GM19468 (cell line): Measurements from ENCODE around the gene IL22RA2.
"Not testable (repeated sequence)": the region's sequence is repeated elsewhere in the genome, so short reads cannot be mapped to it uniquely, and the experiment has no call there.

Experiments
- ATAC-seq: cut with Tn5 transposase; IDR thresholded peaks from one replicate; pipeline ENCODE4 v1.9.1; 2021; ENCODE audit warnings: mild to moderate bottlenecking, moderate library complexity, moderate number of reproducible peaks; ENCODE audit not compliant: unreplicated experiment; ENCODE audit errors: extremely low read depth

IL22RA2 gene, protein sequence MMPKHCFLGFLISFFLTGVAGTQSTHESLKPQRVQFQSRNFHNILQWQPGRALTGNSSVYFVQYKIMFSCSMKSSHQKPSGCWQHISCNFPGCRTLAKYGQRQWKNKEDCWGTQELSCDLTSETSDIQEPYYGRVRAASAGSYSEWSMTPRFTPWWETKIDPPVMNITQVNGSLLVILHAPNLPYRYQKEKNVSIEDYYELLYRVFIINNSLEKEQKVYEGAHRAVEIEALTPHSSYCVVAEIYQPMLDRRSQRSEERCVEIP

DNA sequence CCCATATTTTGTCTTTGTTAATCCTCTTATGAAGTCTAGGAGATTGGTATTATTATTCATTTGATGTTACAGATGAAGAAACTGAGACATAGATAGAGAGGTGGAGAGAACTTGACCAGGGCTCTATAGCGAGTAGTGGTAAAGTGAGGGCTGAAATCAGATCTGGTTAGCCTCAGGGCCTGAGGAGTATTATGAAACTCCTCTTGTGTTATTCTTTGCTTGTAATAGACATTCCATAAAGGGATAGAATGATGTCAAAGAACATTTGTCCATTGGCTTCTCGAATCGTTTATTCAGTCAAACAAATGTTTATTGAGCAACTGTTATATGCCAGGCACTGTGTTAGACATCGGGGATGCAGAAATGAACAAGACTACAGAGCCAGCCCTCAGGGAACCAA is at the start of gene IL22RA2:
TSS of gene IL22RA2 (minus strand) at position 144 of the 400 bp plus-strand sequence. CDS start 11,895 bp downstream, outside the sequence.
- no peak for ATAC-seq

- ATAC-seq: no peak
Measured at GRCh38 chr6:137222381-137222780, 48.9 kb upstream of the IL22RA2 start.

DNA sequence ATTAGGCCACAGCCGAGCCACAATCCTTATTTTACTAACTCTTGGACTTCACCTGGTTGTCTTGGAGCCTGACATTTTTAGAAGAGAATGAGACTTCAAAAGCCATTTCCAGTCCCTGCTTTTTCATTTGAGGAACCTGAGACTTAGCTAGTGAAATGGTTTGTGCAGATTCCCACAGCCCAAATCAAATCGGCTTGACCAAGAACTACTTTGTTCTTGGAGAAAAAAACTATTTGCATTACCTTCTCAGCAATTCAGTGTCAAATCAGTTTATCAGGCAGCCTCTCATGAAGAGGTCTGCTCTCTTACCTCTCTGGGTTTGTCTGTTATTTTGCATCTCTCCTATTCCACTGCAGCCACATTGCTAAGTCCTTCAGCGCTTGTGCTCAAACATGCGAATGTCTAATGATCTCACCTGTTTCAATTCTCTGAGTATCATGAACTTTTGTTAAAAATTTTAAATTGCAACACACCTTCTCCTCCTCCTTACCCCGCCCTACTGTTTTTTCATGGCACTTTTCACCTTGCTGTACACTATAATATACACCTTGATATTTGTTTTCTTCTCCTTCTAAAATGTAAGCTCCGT is 46.3 kb upstream of the IL22RA2 start:
- no peak for ATAC-seq

DNA sequence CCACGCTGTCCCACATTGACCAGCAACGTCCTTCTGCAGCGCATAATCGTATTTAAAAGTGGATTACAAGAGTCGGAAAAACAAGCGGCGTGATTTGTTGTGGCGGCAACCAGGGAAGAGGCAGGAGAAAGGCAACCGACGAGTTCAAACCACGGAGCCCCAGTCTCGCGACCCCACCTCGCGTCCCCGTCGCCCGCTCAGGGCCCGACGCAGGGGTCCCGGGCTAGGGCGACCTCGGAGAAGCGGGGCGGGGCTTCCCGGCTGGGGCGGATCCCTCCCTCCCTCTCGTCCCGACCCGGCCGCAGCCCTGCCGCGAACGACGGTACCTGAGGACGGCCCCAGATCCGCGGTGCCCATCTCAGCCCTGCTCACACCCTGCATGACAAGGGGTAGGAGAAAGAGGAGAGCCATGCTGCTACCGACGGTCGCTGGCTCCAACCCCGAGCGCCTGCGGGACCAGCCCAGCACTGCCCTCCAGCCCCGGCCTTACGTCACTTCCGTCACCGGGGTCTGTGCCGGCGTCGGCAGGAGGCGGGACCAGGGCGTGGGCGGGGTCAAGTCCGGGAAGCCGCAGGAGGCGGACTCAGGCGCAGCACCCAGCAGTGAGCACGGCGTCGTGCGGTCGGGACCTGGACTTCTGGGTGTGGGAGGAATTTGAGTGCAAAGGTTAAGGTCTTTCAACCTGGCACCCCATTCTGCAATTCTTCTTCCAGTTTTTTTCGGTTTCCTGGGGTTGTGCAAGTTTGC is 45.6 kb upstream of the IL22RA2 start, which contains the start of gene IFNGR1:
TSS of gene IFNGR1 (minus strand) at position 469 of the 747 bp plus-strand sequence. CDS start at position 411, 58 bp downstream.
- peak; percentile 91 for ATAC-seq

DNA sequence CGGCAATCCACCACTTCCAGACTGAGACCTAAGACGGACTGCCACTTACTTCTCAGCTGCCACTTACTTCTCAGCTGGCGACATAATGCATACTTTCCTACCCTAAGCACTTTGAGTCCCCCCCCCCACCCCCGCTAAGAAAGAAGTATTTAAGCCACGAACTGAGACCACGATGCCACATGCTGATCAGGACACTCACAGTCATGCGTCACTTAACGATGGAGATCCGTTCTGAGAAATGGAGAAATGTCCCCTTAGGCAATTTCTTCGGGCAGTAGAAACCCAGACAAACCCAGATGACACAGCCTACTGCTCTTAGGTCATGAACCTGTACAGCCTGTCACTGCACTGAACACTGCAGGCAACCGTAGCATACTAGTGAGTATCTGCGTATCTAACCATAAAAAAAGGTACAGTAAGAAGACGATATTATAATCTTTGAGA is 45.1 kb upstream of the IL22RA2 start:
- ATAC-seq: no peak

DNA sequence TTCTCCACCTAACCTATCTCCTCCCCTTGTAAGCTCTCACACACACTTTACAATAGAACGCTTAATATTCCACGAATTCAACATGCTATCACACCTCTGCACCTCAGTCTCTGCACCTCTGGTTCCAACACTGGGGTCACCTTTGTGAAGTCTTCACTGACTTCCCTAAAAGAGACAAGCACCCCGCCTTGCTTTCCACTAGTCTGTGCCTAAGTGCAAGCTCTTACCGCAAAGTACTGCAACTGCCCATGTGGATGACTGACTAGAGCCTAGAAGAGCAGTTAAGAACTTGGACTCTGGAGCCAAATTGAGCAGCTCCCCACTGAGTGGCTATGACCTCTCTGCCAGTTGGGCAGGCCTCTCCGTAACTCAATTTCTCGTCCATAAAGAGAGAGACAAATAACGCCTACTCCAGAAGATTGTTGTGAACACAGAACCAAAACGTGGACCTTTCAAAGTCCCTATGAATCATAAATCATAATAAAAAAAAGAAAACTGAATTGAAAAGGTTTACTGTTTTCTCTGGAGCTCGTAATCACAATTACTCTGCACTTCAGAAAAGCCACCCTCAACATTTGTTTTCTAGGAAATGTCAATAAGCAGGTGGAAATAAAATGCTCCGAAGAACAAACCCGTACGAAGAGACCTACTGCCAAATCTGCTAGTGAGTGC is 44.5 kb upstream of the IL22RA2 start:
- no peak for ATAC-seq

DNA sequence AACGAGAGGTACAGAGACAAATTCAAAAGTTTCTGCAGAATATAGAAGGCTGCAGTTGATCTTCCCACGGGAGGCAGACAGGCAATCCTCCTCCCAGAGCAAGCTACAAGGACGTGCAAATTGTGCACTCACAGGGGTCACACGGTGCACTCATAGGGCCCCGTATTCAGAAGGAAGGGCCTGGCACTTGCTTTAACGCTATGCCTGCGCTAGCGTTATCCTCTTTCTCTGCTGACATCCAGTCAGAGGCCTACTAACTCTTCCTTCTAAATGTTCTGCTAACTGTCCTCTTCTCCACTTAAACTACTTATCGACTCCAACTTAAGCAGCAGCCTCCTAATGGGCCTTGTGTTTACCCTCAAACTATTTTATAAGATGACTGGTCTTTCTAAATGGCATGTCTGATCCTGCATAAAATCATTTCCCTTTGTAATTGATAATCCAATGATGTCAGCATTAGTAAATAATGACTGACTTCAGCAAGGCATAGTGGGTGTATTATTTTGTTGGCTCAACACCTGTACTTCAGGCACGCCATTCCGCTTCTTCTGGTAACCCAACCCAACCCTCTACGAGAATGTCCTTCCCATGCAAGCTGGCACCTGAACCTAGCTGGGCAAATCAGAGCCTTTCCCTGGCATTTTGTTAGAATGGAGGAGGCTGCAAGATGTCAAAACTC is 43.6 kb upstream of the IL22RA2 start:
- no peak for ATAC-seq

DNA sequence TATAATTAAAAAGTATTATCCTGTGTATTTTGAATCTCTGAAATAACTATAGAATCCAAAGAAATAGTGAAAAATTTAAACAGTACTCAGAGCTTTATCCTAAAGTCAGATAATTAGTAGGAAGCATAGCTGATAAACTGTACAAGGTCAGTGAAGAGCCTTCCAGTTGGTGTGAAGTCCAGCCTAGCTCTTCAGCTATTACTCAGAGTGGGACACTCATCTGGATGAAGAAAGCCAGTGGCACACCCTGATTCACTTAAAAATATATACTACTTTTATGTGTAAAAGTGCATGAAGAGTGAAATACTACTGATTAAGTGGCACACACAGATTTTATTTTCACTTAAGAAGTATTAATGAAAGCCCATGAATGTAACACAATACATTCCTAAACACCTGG is 42.7 kb upstream of the IL22RA2 start:
- ATAC-seq: no peak

- not testable (repeated sequence) for ATAC-seq
Measured at GRCh38 chr6:137215630-137216029, 42.2 kb upstream of the IL22RA2 start.

- no peak for ATAC-seq
Measured at GRCh38 chr6:137214931-137215330, 41.5 kb upstream of the IL22RA2 start.

DNA sequence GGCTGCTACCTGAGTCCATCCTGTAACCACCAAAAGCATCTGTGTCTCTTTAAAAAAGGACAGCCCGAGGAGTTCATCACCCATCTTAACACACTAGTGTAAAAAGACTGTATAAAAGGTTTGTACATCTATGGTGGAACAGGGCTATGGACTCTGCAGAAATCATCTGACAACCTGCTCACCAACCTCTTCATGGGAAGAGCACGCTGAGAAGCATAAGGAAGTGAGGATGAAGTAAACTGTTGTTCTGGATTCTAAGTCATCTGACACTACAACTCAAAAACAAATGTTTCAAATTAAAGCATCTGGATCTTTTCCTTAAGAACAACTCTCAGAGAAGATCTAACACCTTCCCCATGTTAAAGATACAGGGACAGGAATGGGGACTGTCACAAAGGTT is 40.4 kb upstream of the IL22RA2 start:
- no peak for ATAC-seq

GRCh38 chr6:137213331-137213740 is 39.9 kb upstream of the IL22RA2 start:
- no peak for ATAC-seq

DNA sequence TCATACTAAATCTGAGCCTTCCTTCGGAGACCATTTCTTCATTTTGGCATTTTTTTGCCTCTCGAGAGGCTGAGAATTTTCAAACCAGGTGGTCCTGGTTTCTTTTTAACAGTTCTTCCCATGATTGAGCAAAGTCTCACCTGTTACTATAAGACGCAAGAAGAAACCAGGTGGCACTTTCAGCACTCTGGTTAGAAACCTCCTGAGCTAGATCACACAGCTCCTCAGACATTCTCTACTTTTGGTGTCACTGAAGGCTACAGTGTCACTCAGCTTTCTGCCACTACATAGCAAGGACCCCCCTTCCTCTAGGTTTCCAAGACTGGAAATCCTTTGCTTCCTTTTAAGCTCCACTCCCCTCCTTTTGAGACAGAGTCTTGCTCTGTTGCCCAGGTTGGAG is 38.5 kb upstream of the IL22RA2 start:
- ATAC-seq: no peak

DNA sequence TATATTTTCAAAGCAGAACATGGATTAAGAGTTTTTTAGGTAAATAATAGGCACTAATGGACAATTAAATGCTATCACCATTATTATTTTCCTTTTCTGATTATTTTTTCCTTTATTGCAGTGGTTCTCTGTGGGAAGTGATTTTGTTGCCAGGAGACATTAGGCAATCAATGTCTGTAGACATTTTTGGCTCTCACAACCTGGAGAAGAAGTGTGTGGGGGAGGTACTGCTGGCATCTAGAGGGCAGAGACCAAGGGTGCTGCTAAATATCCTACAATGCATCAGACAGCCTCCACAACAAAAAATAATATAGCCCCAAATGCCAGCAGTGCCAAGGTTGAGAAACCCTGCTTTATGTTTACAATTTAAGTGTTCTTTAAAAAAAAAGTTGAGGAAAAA is 37.5 kb upstream of the IL22RA2 start:
- no peak for ATAC-seq

DNA sequence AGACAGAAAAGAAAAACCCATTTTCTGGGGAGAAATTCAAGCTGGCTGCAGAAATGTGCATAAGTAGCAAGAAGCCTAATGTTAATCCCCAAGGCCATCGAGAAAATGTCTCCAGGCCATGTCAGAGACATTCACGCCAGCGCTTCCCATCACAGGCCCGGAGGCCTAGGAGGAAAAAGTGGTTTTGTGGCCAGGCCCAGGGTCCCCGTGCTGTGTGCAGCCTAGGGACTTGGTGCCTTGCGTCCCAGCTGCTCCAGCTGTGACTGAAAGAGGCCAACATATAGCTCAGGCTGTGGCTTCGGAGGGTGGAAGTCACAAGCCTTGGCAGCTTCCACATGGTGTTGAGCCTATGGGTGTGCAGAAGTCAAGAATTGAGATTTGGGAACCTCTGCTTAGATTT is 34.8 kb upstream of the IL22RA2 start:
- ATAC-seq: no peak

- ATAC-seq: not testable (repeated sequence)
Measured at GRCh38 chr6:137207457-137207856, 34.0 kb upstream of the IL22RA2 start.

DNA sequence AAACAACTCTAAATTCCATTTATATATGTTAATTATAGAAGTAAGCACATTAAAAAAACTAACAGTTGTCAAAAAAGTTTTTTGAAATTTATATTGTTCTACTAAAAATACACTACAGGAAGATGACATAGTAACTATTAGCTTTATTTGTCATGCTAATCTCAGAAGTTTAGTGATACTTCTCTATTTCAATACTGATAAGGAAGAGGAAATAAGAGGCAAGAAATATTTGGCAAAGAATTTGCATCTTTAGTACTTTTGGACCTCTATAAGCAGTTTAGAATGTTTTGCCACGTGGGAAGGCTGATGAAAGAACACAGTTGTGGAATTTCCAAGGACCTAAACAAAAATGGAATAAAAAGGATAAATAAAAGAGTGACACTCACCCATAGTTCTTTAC is 33.1 kb upstream of the IL22RA2 start:
- no peak for ATAC-seq

DNA sequence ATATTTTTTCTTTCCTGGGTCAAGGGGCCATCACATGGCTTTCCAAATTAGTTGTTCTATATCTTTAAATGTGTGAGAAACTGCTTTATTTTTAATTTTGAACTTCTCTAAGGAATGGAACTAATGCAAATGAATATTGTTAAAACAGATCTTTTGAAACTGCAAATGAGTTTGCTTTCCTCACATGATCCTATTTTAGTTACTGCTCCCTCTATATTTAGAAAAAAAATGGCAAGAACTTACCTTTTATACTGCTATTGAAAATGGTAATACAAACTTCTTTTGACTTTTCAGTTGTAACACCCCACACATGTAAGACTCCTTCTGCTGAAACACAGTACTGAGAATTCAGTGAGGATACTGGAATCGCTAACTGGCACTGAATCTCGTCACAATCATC is 29.8 kb upstream of the IL22RA2 start:
- no peak for ATAC-seq

DNA sequence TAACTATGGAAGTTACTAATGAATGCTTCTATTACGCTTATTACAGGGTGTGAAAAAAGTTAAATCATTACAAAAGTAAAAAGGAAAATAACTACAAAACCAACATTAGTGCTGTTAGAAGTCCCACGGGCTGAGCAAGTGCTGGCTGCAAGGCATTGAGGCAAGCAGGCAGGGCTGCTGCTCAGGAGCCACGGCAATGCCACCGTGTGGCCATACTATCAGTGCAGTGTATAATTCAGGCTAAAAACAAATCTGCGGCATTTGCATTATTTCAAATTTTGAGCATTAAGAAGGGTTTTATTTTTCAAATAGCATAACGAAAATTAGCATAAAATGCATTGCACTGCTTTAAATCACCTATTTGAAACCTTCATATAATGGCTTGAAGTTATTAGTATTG is 28.6 kb upstream of the IL22RA2 start:
- ATAC-seq: no peak

DNA sequence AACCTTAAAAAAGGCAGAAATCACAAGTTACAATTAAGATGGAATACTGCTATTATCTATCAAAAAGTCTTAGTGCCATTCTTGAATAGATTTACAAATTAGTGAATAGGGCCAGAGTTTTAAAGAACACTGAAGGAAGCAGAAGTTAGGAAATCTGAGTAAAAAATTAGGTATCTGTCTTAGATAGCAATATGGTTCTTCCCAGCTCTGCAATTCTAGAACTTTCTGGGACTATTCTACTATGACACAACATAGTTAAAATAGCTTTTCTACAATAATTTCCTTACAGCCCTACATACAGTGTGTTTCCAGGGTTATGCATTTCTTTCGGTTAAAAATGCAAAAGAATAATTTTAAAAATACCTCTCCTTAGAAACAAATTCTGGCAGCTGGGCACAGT is 27.6 kb upstream of the IL22RA2 start:
- no peak for ATAC-seq
